ENCODE results near the gene APOL4. TPM values are rescaled to one million over a fixed set of nuclear protein-coding genes. Genes with fewer than 3 reads are reported as not detected.
A peak's percentile ranks its signal among the peaks of the same experiment; 100 is the strongest.

Gene APOL4
- total RNA-seq, 2 experiments from 2014 or later: not detected

- Histone ChIP-seq H3K4me3 (ENCODE audit: low read length) (no peak overlapping the region), H3K9me3 (ENCODE audit: control insufficient read depth in 1 of 2, insufficient read depth in 1 of 2, low read length in 2 of 2) (no peaks in the 10 kb centered on the region), H3K27ac (ENCODE audit: low read depth in 1 of 2, low read length in 2 of 2) (no peak overlapping the region), H3K4me1 (ENCODE audit: insufficient read depth, low read length) (peaks cover 9% of the 10 kb centered on the region), H3K27me3 (ENCODE audit: control insufficient read depth in 1 of 2, insufficient read depth in 2 of 2, low read length in 2 of 2) (no peaks in the 10 kb centered on the region), H3K36me3 (ENCODE audit: insufficient read depth, low read length) (no peaks in the 10 kb centered on the region)
- CTCF ChIA-PET: interaction anchor here (1.1 kb wide), 1 partner anchor 27 kb away, joined by 3 read pairs; no protein-coding TSS in a partner anchor
- POLR2A ChIA-PET: interaction anchor here (1.1 kb wide), 1 partner anchor 80 kb away, joined by 3 read pairs; no protein-coding TSS in a partner anchor
- DNase-seq (no peak), ATAC-seq (ENCODE audit: poor library complexity) (no peak)
- H3K36me3 Mint-ChIP-seq (ENCODE audit: low read depth): no peaks in the 10 kb centered on the region
- H3K27me3 Mint-ChIP-seq: peaks cover 23% of the 10 kb centered on the region
- peaks cover 6% of the 10 kb centered on the region for H3K4me1 Mint-ChIP-seq (ENCODE audit: low read depth)
- intact Hi-C loops (cut with DNase I, micrococcal nuclease): loop anchor here in 1 of 2 experiments (10.0 kb wide), 1 partner anchor 77 kb away; no protein-coding TSS in a partner anchor
- TF ChIP-seq CTCF (IDR thresholded peaks at IDR 0.05): no peak
- no peak overlapping the region for H3K27ac Mint-ChIP-seq
- no peaks in the 10 kb centered on the region for H3K9me3 Mint-ChIP-seq
- no peak overlapping the region for H3K4me3 Mint-ChIP-seq
Measured at GRCh38 chr22:36197514-36198146, 4.0 kb downstream of the APOL4 start.

- CTCF ChIA-PET: no interaction called here
- peaks cover 9% of the 10 kb centered on the region for H3K4me1 ChIP-seq (ENCODE audit: insufficient read depth, low read length)
- Mint-ChIP-seq H3K4me3 (no peak overlapping the region), H3K36me3 (ENCODE audit: low read depth) (no peaks in the 10 kb centered on the region), H3K27me3 (peaks cover 23% of the 10 kb centered on the region), H3K4me1 (ENCODE audit: low read depth) (peaks cover 6% of the 10 kb centered on the region), H3K27ac (no peak overlapping the region), H3K9me3 (no peaks in the 10 kb centered on the region)
- no peak overlapping the region for H3K27ac ChIP-seq (ENCODE audit: low read depth in 1 of 2, low read length in 2 of 2)
- no peaks in the 10 kb centered on the region for H3K36me3 ChIP-seq (ENCODE audit: insufficient read depth, low read length)
- intact Hi-C loops (cut with DNase I, micrococcal nuclease): loop anchor here in 1 of 2 experiments (10.0 kb wide), 1 partner anchor 78 kb away; no protein-coding TSS in a partner anchor
- no peaks in the 10 kb centered on the region for H3K9me3 ChIP-seq (ENCODE audit: control insufficient read depth in 1 of 2, insufficient read depth in 1 of 2, low read length in 2 of 2)
- H3K27me3 ChIP-seq (ENCODE audit: control insufficient read depth in 1 of 2, insufficient read depth in 2 of 2, low read length in 2 of 2): no peaks in the 10 kb centered on the region
- POLR2A ChIA-PET: no interaction called here
- peak in 1 of 14 experiments; percentile 9 for DNase-seq
- ATAC-seq (ENCODE audit: poor library complexity): no peak
- TF ChIP-seq CTCF (IDR thresholded peaks at IDR 0.05): no peak
- H3K4me3 ChIP-seq (ENCODE audit: low read length): no peak overlapping the region
Measured at GRCh38 chr22:36197065-36197440, 4.6 kb downstream of the APOL4 start.

- TF ChIP-seq CTCF (IDR thresholded peaks at IDR 0.05): no peak
- DNase-seq (no peak), ATAC-seq (ENCODE audit: poor library complexity) (no peak)
- intact Hi-C loops (cut with DNase I, micrococcal nuclease): loop anchor here in 1 of 2 experiments (10.0 kb wide), 1 partner anchor 78 kb away; no protein-coding TSS in a partner anchor
- H3K4me1 ChIP-seq (ENCODE audit: insufficient read depth, low read length): peaks cover 9% of the 10 kb centered on the region
- no peak overlapping the region for H3K27ac Mint-ChIP-seq
- H3K9me3 ChIP-seq (ENCODE audit: control insufficient read depth in 1 of 2, insufficient read depth in 1 of 2, low read length in 2 of 2): no peaks in the 10 kb centered on the region
- peaks cover 6% of the 10 kb centered on the region for H3K4me1 Mint-ChIP-seq (ENCODE audit: low read depth)
- H3K27ac ChIP-seq (ENCODE audit: low read depth in 1 of 2, low read length in 2 of 2): no peak overlapping the region
- H3K27me3 ChIP-seq (ENCODE audit: control insufficient read depth in 1 of 2, insufficient read depth in 2 of 2, low read length in 2 of 2): no peaks in the 10 kb centered on the region
- CTCF ChIA-PET: interaction anchor here (1.8 kb wide), 1 partner anchor 290 kb away, joined by 8 read pairs; no protein-coding TSS in a partner anchor
- POLR2A ChIA-PET: no interaction called here
- no peaks in the 10 kb centered on the region for H3K36me3 ChIP-seq (ENCODE audit: insufficient read depth, low read length)
- no peak overlapping the region for H3K4me3 ChIP-seq (ENCODE audit: low read length)
- H3K4me3 Mint-ChIP-seq: no peak overlapping the region
- no peaks in the 10 kb centered on the region for H3K9me3 Mint-ChIP-seq
- peaks cover 23% of the 10 kb centered on the region for H3K27me3 Mint-ChIP-seq
- H3K36me3 Mint-ChIP-seq (ENCODE audit: low read depth): no peaks in the 10 kb centered on the region
Measured at GRCh38 chr22:36196254-36197064, 5.2 kb downstream of the APOL4 start.
